Peyer's patch (tissue), 4 donors: ENCODE measurements around the gene SYPL2.

Experiments used
- POLR2A ChIP-seq, 2 donors: fragments of 450-650 bp; IDR thresholded peaks; one replicate each; pipeline ENCODE4 v1.5.1; 2017; ENCODE audit warnings: antibody characterized with exemption in 2 of 2, mild to moderate bottlenecking in 2 of 2, moderate library complexity in 2 of 2
- TF ChIP-seq, protein P1 (sequence below), 6 experiments: fragments of 450-650 bp in 4 of 6; fragments of 200-600 bp in 2 of 6; sonication (generic) in 1 of 6; IDR thresholded peaks; one replicate each; pipeline ENCODE4 v1.5.1; 2017 to 2019; ENCODE audit warnings: antibody characterized with exemption in 6 of 6, mild to moderate bottlenecking in 3 of 6, moderate library complexity in 1 of 6

DNA sequence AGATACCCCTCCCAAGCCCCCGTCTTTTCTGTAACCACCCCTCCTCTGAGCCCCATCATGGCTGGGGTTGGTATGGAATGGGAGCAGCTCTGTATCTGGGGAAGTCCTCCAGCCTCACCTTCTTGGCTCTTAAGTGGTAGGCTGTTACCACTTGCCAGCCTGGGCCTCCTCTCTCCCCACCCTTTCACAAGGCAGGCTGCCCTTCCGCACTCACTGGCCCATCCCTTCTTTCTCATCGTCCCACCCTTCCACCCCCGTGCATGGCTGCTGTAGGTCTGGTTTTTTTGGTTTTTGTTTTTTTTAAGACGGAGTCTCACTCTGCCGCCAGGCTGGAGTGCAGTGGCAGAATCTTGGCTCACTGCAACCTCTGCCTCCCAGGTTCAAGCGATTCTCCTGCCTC, 32.7 kb downstream of the SYPL2 start:
- TF ChIP-seq, protein P1, sequence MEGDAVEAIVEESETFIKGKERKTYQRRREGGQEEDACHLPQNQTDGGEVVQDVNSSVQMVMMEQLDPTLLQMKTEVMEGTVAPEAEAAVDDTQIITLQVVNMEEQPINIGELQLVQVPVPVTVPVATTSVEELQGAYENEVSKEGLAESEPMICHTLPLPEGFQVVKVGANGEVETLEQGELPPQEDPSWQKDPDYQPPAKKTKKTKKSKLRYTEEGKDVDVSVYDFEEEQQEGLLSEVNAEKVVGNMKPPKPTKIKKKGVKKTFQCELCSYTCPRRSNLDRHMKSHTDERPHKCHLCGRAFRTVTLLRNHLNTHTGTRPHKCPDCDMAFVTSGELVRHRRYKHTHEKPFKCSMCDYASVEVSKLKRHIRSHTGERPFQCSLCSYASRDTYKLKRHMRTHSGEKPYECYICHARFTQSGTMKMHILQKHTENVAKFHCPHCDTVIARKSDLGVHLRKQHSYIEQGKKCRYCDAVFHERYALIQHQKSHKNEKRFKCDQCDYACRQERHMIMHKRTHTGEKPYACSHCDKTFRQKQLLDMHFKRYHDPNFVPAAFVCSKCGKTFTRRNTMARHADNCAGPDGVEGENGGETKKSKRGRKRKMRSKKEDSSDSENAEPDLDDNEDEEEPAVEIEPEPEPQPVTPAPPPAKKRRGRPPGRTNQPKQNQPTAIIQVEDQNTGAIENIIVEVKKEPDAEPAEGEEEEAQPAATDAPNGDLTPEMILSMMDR (IDR thresholded peaks at IDR 0.05), result no peak
- no peak for TF ChIP-seq POLR2A (IDR thresholded peaks at IDR 0.05)
